Activated CD8-positive, alpha-beta memory T cell treated with anti-CD3 and anti-CD28 coated beads, Interleukin-2, amount 50 U/mL, for 1 hour (primary cell): ENCODE results near the gene ERH.
"Not testable (repeated sequence)": the region's sequence is repeated elsewhere in the genome, so short reads cannot be mapped to it uniquely, and the experiment has no call there.

Experiments used
- DNase-seq: peaks from one replicate; pipeline ENCODE4 v3.0.0-alpha.2; 2020; ENCODE audit errors: extremely low read depth

ERH gene

DNA sequence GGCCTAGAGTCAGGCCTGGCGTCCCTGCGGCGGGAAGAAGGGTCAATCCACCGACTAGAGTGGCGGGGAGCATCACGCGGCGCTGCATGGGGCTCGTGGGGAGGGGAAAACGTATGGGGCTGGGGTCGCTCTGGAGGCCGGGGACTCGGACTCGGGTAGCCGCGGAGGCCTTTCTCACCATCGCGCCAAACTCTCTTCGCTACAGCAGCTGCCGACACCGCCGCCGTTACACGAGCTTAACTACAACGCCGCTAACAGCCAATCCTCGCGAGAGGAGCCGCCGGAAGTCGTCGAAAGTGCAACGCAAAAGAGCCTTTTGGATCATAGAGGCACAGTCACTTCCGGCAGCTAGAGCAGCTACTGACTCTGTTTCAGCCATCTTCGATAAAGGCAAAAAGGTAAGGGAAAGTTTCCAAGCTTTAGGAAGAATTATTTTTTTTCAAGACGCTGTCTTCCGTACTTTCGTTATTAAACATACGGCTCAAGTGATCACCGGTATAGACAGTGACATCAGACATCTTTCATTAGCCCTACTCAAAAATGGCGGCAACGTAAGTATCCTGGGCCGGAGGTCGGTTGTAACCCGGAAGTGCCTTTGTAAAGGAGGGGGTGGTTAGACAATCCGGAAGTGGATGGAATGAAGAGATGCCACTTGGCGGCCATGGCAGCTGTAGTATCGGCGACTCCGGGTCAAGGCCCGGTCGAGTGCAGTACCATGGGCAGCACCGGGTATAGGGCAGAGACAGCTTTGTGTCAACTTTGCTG, at the start of gene ERH, which contains the start of gene SLC39A9:
Gene ERH, minus strand, starts transcription at position 247 of the 765 bp plus-strand sequence. Its CDS starts 66 bp downstream, at position 181.
Gene SLC39A9, plus strand, starts transcription at position 640 of the 765 bp plus-strand sequence. CDS start 678 bp downstream, outside the sequence.
- DNase-seq = peak; percentile 91

DNA sequence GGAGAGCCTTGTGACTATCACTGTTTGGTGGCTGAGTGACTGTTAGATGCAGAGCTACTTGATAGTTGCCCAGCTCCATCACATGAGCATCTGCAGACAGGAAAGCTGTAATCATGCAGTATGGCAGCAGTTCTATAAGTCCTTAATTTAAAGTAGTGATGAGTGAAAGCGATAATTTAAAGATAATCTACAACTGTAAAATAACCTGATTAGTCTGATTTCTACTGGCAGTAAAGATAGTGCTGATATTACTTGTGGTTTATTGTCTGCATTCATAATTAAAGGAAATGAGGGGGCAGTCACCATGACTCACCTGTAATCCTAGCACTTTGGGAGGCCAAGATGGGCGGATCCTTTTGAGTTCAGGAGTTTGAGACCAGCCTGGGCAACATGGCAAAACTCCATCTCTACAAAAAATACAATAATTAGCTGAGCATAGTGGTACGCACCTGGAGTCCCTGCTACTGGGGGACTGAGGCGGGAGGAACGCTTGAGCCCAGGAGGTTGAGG, 45.3 kb upstream of the ERH start:
- DNase-seq = no peak

DNA sequence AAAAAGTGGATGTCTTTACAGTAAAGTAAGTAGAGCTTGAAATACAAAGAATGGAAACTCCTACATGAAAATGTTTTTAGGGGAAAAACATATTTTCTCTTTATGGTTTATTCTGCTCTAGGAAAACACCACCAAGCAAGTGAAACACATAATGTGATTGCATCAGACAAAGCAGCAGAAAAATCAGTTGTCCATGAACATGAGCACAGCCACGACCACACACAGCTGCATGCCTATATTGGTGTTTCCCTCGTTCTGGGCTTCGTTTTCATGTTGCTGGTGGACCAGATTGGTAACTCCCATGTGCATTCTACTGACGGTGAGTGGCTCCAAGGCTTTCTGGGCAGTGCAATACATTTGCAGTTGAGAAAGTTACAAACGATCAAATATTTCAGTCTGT, 43.8 kb upstream of the ERH start:
- DNase-seq = no peak

DNA sequence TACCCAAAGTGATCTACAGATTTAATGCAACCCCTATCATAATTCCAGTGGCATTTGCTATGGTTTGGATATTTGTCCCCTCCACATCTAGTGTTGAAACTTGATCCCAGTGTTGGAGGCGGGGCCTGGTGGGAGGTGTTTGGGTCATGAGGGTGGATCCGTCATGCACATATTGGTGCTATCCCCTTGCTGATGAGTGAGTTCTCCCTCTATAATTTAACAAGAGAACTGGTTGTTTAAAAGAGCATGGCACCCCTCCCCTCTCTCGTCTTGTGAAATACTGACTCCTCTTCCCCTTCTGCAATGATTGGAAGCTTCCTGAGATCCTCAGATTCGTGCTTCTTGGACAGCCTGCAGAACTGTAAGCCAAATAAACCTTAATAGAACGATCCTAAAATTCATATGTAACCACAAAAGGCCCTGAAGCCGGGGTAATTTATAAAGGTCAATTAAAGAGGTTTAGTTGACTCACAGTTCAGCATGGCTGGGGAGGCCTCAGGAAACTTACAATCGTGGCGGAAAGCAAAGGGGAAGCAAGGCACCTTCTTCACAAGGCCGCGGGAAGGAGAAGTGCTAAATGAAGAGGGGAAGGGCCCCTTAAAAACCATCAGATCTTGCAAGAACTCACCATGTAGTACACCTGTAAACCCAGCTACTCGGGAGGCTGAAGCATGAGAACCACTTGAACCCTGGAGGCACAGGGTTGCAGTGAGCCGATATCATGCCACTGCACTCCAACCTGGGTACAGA, 41.6 kb upstream of the ERH start:
- DNase-seq = no peak

DNA sequence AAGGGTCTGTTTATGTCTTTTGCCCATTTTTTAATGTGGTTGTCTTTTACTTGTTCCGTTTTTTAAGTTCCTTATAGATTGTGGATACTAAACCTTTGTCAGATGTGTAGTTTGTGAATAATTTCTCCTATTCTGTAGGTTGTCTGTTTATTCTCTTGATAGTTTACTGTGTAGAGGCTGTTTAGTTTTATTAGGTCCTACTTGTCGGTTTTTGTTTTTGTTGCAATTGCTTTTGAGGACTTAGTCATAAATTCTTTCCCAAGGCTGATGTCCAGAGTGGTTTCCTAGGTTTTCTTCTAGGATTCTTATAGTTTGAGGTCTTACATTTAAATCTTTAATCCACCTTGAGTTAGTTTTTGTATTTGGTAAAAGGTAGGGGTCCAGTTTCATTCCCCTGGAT, 34.3 kb upstream of the ERH start:
- no peak for DNase-seq

DNA sequence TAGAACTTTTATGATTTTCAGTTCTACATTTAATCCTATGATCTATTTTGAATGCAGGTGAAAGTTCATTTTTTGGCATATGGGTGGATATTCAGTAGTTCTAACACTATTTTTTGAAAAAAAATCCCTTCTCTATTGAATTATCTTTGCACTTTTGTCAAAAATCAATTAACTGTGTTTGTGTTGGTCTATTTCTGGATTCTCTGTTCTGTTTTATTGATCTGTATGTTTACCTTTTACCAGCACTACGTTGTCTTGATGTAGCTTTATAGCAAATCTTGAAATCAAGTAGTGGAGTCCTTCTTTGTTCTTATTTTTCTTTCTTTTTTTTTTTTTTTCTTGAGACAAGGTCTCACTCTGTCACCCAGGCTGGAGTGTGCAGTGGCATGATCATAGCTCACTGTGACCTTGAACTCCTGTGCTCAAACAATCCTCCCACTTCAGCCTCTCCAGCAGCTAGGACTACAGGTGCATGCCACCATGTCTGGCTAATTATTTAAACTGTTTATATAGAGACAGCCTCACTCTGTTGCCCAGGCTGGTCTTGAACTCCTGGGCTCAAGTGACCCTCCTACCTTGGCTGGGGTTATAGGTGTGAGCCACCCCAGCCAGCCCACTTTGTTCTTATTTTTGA, 32.3 kb upstream of the ERH start:
- DNase-seq = no peak

DNA sequence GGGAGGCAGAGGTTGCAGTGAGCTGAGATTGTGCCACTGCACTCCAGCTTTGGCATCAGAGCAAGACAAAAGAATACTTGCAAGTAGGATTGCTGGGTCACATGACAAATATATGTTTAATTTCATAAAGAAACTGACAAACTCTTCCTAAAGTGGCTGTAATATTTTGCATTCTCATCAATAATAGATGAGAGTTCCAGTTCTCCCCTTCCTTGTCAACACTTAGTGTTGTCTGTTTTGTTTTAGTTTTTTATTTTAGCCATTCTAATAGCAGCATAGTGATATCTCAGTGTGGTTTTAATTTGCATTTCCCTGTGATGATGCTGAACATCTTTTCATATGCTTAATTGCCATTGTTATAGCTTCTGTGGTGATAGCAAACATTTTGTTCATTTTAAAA, 31.5 kb upstream of the ERH start:
- no peak for DNase-seq

DNA sequence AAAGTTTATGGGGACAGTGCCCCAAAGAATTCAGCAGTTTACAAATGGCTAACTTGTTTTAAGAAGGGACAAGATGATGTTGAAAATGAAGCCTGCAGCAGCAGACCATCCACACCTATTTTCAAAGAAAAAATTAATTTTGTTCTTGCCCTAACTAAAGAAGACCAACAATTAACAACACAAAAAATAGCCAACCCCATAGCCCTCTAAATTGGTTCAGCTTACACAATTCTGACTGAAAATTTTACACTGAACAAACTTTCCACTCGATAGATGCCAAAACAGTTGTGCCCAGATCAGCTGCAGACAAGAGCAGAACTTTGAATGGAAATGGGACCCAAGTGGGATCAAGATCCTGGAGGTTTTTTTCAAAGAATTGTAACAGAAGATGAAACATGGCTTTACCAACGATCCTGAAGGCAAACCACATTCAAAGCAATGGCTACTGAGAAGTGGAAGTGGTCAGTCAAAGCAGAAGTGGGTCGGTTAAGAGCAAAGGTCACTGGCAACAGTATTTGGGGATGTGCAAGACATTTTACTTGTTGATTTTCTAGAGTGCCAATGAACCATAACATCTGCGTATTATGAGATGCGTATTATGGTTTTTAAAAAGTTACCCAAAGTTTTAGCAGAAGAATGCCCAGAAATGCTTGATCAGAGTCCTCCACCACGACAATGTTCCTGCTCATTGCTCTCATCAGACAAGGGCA, 30.3 kb upstream of the ERH start:
- no peak for DNase-seq

DNA sequence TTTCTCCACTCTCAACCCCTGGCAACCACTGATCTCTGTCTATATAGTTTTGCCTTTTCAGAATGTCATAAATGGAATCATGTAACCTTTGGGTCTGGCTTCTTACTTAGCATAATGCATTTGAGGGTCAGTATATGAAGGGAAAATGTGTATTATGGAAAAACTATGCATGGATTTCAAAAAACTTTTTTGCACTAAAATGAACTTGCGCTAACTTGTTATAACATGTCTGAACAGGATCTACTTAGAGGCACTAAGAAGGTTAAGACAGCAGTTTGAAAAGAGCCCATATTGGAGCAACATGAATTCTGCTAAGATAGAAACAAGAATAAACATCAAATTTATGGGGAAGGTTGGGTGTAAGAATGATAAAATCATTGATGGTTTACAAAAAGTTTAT, 29.5 kb upstream of the ERH start:
- no peak for DNase-seq

DNA sequence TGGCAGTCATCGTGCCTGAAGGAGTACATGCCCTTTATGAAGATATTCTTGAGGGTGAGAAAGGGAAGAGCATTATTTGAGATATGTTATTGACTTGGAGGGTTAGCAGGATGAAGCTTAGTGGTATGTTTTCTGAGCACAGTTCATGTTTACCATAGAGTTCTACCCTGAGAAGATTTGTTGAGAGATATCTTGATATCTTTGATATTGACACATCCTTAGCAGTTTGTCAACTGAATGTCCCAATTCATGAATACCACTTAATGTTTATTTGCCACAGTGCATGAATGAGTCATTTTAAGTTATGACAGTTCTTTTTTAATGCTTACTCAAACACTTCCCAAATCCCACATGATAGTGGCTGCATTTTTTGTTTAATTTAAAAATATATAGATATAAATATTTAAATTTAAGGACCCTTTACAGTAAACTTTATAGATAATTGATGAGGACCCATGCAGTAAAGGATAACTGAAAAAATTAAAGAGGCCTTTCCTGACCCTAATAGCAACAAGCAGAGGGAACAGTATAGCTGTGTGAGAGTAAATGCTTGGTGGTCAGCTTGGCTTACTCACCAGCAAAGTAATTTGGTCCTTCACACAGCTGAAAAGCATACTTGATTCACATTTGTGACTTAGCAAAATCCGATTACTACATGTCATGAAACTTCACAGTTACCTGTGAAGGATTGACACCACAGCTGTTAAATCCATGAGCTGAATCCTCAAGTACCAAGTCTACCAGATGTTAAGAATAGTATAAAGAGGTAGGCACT, 26.2 kb upstream of the ERH start:
- no peak for DNase-seq

DNA sequence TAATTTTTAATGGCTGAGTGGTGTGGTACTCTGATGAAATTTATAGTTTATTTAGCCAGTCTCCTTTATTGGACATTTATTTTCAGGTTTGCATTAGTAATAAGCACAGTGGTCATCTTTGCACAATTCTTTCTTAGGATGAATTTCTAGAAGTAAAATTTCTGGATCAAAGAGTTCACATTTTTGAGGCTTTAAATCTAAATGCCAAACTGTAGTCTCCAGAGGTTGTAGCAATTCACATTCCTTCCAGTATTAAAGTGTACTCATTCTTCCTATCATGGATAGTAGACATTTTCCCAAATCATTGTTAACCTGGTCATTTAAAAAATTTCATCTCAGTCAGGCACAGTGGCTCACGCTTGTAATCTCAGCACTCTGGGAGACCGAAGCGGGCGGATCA, 25.2 kb upstream of the ERH start:
- no peak for DNase-seq

DNA sequence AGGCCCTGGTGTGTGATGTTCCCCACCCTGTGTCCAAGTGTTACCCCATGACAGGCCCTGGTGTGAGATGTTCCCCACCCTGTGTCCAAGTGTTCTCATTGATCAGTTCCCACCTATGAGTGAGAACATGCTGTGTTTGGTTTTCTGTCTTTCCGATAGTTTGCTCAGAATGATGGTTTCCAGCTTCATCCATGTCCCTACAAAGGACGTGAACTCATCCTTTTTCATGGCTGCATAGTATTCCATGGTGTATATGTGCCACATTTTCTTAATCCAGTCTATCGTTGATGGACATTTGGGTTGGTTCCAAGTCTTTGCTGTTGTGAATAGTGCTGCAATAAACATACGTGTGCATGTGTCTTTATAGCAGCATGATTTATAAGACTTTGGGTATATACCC, 18.0 kb upstream of the ERH start:
- DNase-seq = not testable (repeated sequence)

DNA sequence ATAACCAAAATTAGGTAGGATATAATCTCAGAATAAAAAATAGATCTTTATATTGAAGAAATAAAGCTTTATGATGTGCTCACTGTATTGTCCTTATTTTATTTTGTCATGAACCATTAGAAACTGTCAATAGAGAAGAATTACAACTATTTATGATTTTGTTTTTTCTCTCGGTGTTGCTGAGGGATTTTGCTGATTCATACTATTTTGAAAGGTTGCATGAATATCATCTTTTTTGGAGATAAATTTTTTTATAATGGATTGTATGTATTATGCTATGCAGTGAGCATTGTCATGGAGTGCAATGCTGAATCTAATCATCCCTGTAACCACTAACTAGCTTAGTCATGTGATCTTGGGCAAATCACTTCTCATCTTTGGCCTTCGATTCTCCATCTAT, 15.4 kb upstream of the ERH start:
- no peak for DNase-seq

DNA sequence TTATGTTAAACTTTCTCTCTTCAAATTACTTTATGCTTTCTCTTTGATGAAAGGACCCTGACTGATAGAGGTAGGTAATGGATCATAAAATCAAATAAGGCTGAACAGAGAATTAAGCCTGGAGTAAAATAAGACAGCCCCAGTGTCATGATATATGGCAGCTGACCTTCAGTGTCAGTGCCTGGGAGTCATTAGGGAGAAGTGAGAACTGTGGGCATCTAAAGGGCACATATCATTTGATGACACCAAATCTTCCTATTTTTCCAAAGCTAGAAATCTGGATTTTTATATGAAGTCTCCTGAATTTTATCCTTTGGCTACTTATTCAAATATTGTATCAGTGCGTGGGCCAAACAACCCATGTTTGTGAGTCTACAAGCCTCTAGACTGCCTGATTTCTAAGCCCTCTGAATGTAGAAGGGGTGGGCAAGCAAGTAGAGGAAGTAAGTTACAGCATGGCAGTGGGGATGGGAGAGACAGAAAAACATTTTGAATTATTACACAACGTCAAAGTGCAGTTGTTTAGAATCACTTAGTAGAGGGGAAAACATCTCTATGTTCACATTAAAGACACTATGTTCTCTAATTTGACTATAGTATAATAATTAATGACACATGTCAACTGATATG, 10.3 kb upstream of the ERH start:
- DNase-seq = no peak

DNA sequence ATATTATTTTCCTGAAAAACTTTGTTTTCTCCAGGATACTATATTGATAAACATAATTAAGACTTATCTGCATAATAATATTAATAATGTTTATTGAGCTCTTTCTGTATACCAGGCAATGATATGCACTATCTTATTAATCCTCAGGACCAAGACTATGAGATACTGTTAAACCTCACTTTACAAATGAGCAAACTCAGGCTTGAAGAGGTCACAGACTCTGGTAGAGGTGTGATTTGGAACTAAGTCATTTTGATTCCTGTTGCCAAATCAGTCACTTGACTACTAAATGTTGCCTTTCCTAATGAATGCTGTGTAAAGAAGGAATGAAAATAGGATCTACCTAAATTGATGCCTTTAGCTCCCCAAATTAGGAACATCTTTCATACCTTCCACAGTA, 7.7 kb upstream of the ERH start:
- DNase-seq = no peak

DNA sequence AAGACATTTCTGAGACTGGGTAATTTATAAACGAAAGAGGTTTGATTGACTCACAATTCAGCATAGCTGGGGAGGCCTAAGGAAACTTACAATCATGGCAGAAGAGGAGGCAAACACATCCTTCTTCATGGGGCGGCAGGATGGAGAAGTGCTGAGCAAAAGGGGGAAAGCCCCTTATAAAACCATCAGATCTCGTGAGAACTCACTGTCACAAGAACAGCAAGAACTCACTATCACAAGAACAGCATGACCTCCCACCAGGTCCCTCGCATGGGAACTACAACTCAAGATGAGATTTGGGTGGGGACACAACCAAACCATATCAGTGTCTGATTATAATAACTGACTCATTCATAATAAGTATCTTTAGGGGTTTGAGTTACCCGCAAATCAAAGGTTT, 6.8 kb upstream of the ERH start:
- no peak for DNase-seq

DNA sequence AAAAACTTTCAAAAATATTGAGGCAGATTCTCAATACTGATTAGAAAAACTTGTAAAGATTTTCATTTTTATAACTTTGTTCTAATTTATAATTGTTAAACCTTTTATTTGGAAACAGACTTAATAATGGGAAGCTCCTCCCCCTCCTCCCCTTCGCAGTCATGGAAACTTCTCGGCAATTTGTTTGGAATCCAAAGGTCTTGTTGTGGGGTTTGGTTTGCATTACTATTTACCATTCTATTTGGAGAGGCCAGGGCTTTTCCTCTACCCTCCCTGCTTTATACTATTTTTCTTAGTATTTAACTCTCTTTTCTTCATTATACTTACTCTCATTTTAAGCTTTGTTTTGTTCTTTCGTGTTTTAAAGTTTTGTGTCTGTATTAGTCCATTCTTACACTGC, 6.4 kb upstream of the ERH start:
- DNase-seq = no peak

DNA sequence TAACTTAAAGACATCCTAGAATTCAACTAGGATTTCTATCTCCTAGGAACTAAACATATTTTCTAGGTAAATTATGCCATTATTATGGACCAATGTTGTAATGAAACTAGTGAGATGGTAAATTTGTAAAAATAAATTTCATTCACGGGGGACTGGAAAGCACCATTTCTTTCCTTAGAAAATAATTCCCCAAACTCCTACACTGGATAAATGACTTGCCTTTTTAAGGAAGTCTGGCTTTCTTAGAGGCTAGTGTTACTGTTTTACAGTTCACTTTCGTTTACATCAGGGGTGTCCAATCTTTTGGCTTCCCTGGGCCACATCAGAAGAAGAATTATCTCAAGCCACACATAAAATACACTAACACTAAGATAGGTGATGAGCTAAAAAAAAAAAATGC, 3.7 kb upstream of the ERH start:
- DNase-seq = no peak

DNA sequence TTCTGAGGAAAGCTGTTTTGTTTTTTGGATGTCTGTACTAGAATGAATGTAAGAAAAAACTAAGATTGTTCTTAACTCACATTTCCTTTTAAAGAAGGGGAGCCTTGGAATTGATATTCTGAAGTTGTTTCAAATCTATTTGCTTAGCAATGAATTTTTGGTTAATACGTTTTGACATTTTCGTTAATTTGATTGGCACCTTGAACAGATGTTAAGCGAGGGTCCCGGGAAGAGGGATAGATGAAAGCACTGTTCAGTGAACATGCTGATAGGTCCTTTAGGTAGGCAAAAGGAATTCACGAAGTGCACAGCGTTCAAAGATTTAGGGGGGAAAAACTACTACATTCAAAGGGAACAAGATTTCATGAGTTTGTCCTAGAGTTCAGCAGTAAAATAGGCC, 2.1 kb upstream of the ERH start:
- DNase-seq = no peak

DNA sequence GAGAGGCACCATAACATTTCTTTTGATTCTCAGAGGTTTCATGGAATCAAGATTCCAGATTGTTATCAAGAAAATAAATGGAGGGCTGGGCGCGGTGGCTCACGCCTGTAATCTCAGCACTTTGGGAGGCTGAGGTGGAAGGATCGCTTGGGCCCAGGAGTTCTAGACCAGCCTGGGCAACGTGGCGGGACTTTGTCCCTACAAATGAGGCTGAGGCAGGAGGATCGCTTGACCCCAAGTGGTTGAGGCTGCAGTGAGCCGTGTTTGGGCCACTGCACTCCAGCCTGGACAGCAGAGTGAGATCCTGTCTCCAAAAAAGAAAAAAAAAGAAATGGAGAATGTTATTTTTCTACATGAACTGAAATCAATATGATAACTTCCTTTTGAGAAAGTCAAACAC, 1.7 kb upstream of the ERH start:
- no peak for DNase-seq

DNA sequence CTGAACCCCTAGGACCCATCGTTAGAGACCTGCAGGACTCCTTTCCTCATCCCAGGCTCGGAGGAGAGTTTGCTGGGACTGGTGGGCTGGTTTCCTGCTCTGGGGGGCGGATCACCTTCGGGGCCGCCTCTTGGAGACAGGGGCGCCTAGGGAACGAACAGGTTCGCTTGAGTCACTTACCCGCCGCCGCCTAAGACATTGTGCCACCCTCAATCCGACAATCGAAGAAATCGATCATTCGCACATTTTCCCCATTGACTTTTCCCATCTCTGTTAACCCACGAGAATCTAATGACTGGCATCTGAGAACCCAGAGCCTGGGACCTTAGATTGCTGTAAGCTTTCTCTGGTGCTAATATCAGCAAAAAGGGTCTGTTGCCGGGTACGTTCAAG, 715 bp upstream of the ERH start:
- DNase-seq = peak; percentile 36
